MM.1S (cell line): Measurements from ENCODE around the gene CHN1.

Experiments
- DNase-seq: peaks from one replicate; pipeline ENCODE4 v3.0.0-alpha.2; 2015
- H2AFZ ChIP-seq: fragments of 300-600 bp; sonication (generic); 2 replicates; pipeline ENCODE4 v1.6.0; 2016; ENCODE audit warnings: antibody characterized with exemption, low read length
- H3F3A ChIP-seq: fragments of 300-600 bp; sonication (generic); 2 replicates; pipeline ENCODE4 v1.6.1; 2016; ENCODE audit warnings: mild to moderate bottlenecking, antibody characterized with exemption, low read length, moderate library complexity, mixed read lengths; ENCODE audit not compliant: insufficient read depth
- H3K27ac ChIP-seq: fragments of 300-600 bp; sonication (generic); 2 replicates; pipeline ENCODE4 v1.5.1; 2016; ENCODE audit warnings: mild to moderate bottlenecking, low read length
- H3K27me3 ChIP-seq: fragments of 300-600 bp; sonication (generic); replicated peaks from 2 replicates; pipeline ENCODE4 v1.6.0; 2016; ENCODE audit warnings: low read length; ENCODE audit not compliant: insufficient read depth
- H3K36me3 ChIP-seq: fragments of 300-600 bp; sonication (generic); replicated peaks from 2 replicates; pipeline ENCODE4 v1.6.1; 2016; ENCODE audit warnings: mild to moderate bottlenecking, low read length, mixed read lengths; ENCODE audit not compliant: insufficient read depth
- H3K4me1 ChIP-seq: fragments of 300-600 bp; sonication (generic); 2 replicates; pipeline ENCODE4 v1.6.1; 2016; ENCODE audit warnings: low read length, mixed read lengths
- H3K4me2 ChIP-seq: fragments of 300-600 bp; sonication (generic); 2 replicates; pipeline ENCODE4 v1.6.0; 2016; ENCODE audit warnings: low read depth, low read length
- H3K4me3 ChIP-seq: fragments of 300-600 bp; sonication (generic); 2 replicates; pipeline ENCODE4 v1.5.1; 2016; ENCODE audit warnings: low read length, mixed read lengths
- H3K79me2 ChIP-seq: fragments of 300-600 bp; sonication (generic); 2 replicates; pipeline ENCODE4 v1.6.1; 2016; ENCODE audit warnings: mixed run types, low read length, mixed read lengths
- H3K9ac ChIP-seq: fragments of 300-600 bp; sonication (generic); 2 replicates; pipeline ENCODE4 v1.6.1; 2016; ENCODE audit warnings: low read length, mixed read lengths
- H3K9me2 ChIP-seq: fragments of 300-600 bp; sonication (generic); replicated peaks from 2 replicates; pipeline ENCODE4 v1.6.1; 2016; ENCODE audit warnings: mild to moderate bottlenecking, low read length, mixed read lengths; ENCODE audit not compliant: insufficient read depth
- H3K9me3 ChIP-seq: fragments of 300-600 bp; sonication (generic); replicated peaks from 2 replicates; pipeline ENCODE4 v1.6.1; 2016; ENCODE audit warnings: mild to moderate bottlenecking, low read length, mixed read lengths; ENCODE audit not compliant: insufficient read depth
- H4K20me1 ChIP-seq: fragments of 300-600 bp; sonication (generic); 2 replicates; pipeline ENCODE4 v1.6.1; 2016; ENCODE audit warnings: mild to moderate bottlenecking, low read length, moderate library complexity, mixed read lengths; ENCODE audit not compliant: insufficient read depth
- EZH2 ChIP-seq: fragments of 300-600 bp; sonication (generic); optimal IDR thresholded peaks from 2 replicates; pipeline ENCODE3; 2017; ENCODE audit warnings: low read depth, mild to moderate bottlenecking, antibody characterized with exemption, low read length, mixed read lengths
- EZH2phosphoT487 ChIP-seq: fragments of 300-600 bp; sonication (generic); IDR thresholded peaks from 2 replicates; pipeline ENCODE4 v1.6.1; 2018; ENCODE audit warnings: antibody characterized with exemption, low read length
- TF ChIP-seq, protein P1 (sequence below): fragments of 300-600 bp; sonication (generic); IDR thresholded peaks from 2 replicates; pipeline ENCODE4 v1.5.1; 2016; ENCODE audit warnings: antibody characterized with exemption, low read length, mixed read lengths

CHN1 gene

GRCh38 chr2:174781996-174782395 is 223.2 kb downstream of the CHN1 start:
- H4K20me1 ChIP-seq: no peaks in the 10 kb centered on the region

GRCh38 chr2:174781298-174781697 is 223.9 kb downstream of the CHN1 start:
- DNase-seq: no peak
- Histone ChIP-seq H3K27me3 (no peaks in the 10 kb centered on the region), H2AFZ (no peak overlapping the region), H3F3A (no peaks in the 10 kb centered on the region), H3K4me2 (no peak overlapping the region), H3K9me3 (no peaks in the 10 kb centered on the region), H3K36me3 (no peaks in the 10 kb centered on the region), H3K4me3 (no peak overlapping the region), H3K79me2 (no peaks in the 10 kb centered on the region), H3K9ac (no peak overlapping the region), H4K20me1 (no peaks in the 10 kb centered on the region), H3K27ac (no peak overlapping the region), H3K9me2 (no peaks in the 10 kb centered on the region), H3K4me1 (no peaks in the 10 kb centered on the region)
- TF ChIP-seq, protein P1, sequence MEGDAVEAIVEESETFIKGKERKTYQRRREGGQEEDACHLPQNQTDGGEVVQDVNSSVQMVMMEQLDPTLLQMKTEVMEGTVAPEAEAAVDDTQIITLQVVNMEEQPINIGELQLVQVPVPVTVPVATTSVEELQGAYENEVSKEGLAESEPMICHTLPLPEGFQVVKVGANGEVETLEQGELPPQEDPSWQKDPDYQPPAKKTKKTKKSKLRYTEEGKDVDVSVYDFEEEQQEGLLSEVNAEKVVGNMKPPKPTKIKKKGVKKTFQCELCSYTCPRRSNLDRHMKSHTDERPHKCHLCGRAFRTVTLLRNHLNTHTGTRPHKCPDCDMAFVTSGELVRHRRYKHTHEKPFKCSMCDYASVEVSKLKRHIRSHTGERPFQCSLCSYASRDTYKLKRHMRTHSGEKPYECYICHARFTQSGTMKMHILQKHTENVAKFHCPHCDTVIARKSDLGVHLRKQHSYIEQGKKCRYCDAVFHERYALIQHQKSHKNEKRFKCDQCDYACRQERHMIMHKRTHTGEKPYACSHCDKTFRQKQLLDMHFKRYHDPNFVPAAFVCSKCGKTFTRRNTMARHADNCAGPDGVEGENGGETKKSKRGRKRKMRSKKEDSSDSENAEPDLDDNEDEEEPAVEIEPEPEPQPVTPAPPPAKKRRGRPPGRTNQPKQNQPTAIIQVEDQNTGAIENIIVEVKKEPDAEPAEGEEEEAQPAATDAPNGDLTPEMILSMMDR: no peak
- TF ChIP-seq EZH2 (no peak), EZH2phosphoT487 (no peak)

More at GRCh38 chr2:174781996-174782395, 223.2 kb downstream of the CHN1 start:
- no peak overlapping the region for H3K4me3 ChIP-seq
- H3K9me2 ChIP-seq: no peaks in the 10 kb centered on the region
- no peak for DNase-seq
- H3K27me3 ChIP-seq: no peaks in the 10 kb centered on the region
- no peaks in the 10 kb centered on the region for H3K79me2 ChIP-seq
- no peak for TF ChIP-seq EZH2
- TF ChIP-seq, protein P1: no peak
- no peak for TF ChIP-seq EZH2phosphoT487
- no peak overlapping the region for H3K27ac ChIP-seq
- H2AFZ ChIP-seq: no peak overlapping the region
- no peak overlapping the region for H3K4me2 ChIP-seq
- H3F3A ChIP-seq: no peaks in the 10 kb centered on the region
- H3K4me1 ChIP-seq: no peaks in the 10 kb centered on the region
- no peaks in the 10 kb centered on the region for H3K9me3 ChIP-seq
- no peak overlapping the region for H3K9ac ChIP-seq
- no peaks in the 10 kb centered on the region for H3K36me3 ChIP-seq

- no peak overlapping the region for H2AFZ ChIP-seq
- H3K27me3 ChIP-seq: no peaks in the 10 kb centered on the region
- no peak overlapping the region for H3K4me2 ChIP-seq
- no peaks in the 10 kb centered on the region for H3K9me2 ChIP-seq
- H3K4me3 ChIP-seq: no peak overlapping the region
- H4K20me1 ChIP-seq: no peaks in the 10 kb centered on the region
- no peaks in the 10 kb centered on the region for H3K79me2 ChIP-seq
- H3K36me3 ChIP-seq: no peaks in the 10 kb centered on the region
- H3K9ac ChIP-seq: no peak overlapping the region
- no peaks in the 10 kb centered on the region for H3K4me1 ChIP-seq
- TF ChIP-seq EZH2phosphoT487: no peak
- TF ChIP-seq, protein P1: no peak
- no peak for TF ChIP-seq EZH2
- no peaks in the 10 kb centered on the region for H3F3A ChIP-seq
- no peaks in the 10 kb centered on the region for H3K9me3 ChIP-seq
- DNase-seq: no peak
- H3K27ac ChIP-seq: no peak overlapping the region
Measured at GRCh38 chr2:174780856-174781255, 224.3 kb downstream of the CHN1 start.
